GM23338 (cell line): ENCODE measurements around the gene IFITM5. TPM values are rescaled to one million over a fixed set of nuclear protein-coding genes. Genes with fewer than 3 reads are reported as not detected.

Experiments used
- ATAC-seq: fragments of 200-7000 bp; cut with Tn5 transposase; 3 replicates; pipeline ENCODE4 v1.9.1; 2020
- DNase-seq: peaks from one replicate; pipeline ENCODE4 v3.0.0-alpha.2; 2015; ENCODE audit warnings: low spot score
- H2AFZ ChIP-seq: fragments of 200-600 bp; sonication (generic); 2 replicates; pipeline ENCODE4 v1.8.0; 2016; ENCODE audit warnings: antibody characterized with exemption, mild to moderate bottlenecking, moderate library complexity
- H3F3A ChIP-seq: fragments of 200-600 bp; sonication (generic); replicated peaks from 2 replicates; pipeline ENCODE4 v1.8.0; 2017; ENCODE audit warnings: antibody characterized with exemption, mixed run types, low read depth
- H3K27ac ChIP-seq: fragments of 200-600 bp; sonication (generic); 2 replicates; pipeline ENCODE4 v1.6.1; 2016; ENCODE audit warnings: low read depth
- H3K27me3 ChIP-seq: fragments of 200-600 bp; sonication (generic); 2 replicates; pipeline ENCODE4 v1.8.0; 2016; ENCODE audit warnings: mild to moderate bottlenecking, mixed run types, moderate library complexity; ENCODE audit not compliant: insufficient read depth
- H3K36me3 ChIP-seq: fragments of 200-600 bp; sonication (generic); 2 replicates; pipeline ENCODE4 v1.8.0; 2016; ENCODE audit warnings: mild to moderate bottlenecking; ENCODE audit not compliant: insufficient read depth
- H3K4me1 ChIP-seq: fragments of 200-600 bp; sonication (generic); 2 replicates; pipeline ENCODE4 v1.8.0; 2016; ENCODE audit warnings: mild to moderate bottlenecking, moderate library complexity; ENCODE audit not compliant: insufficient read depth
- H3K4me2 ChIP-seq: fragments of 200-600 bp; sonication (generic); 2 replicates; pipeline ENCODE4 v1.7.1; 2017; ENCODE audit warnings: mixed run types
- H3K4me3 ChIP-seq: fragments of 200-600 bp; sonication (generic); 2 replicates; pipeline ENCODE4 v1.6.1; 2016; ENCODE audit warnings: mixed run types
- H3K79me2 ChIP-seq: fragments of 200-600 bp; sonication (generic); replicated peaks from 2 replicates; pipeline ENCODE4 v1.8.0; 2017; ENCODE audit warnings: mild to moderate bottlenecking; ENCODE audit not compliant: insufficient read depth
- H3K9me2 ChIP-seq: fragments of 200-600 bp; sonication (generic); 2 replicates; pipeline ENCODE4 v1.8.0; 2017; ENCODE audit not compliant: insufficient read depth
- H4K20me1 ChIP-seq: fragments of 200-600 bp; sonication (generic); replicated peaks from 2 replicates; pipeline ENCODE4 v1.8.0; 2017; ENCODE audit warnings: mild to moderate bottlenecking; ENCODE audit not compliant: insufficient read depth
- H3K27ac Mint-ChIP-seq: 2 replicates; pipeline ENCODE4 v1.8.0; 2020; ENCODE audit warnings: inconsistent platforms, mild to moderate bottlenecking, moderate library complexity, mixed read lengths
- H3K27me3 Mint-ChIP-seq: 3 replicates; pipeline ENCODE4 v1.8.0; 2022; ENCODE audit warnings: low read depth, mild to moderate bottlenecking, moderate library complexity, mixed read lengths, inconsistent platforms; ENCODE audit not compliant: insufficient read depth, poor library complexity
- H3K36me3 Mint-ChIP-seq: 3 replicates; pipeline ENCODE4 v1.8.0; 2021; ENCODE audit warnings: low read depth, mild to moderate bottlenecking, inconsistent platforms, moderate library complexity, mixed read lengths
- H3K4me1 Mint-ChIP-seq: 3 replicates; pipeline ENCODE4 v1.8.0; 2020; ENCODE audit warnings: mild to moderate bottlenecking, inconsistent platforms, mixed read lengths
- H3K4me3 Mint-ChIP-seq: 3 replicates; pipeline ENCODE4 v1.8.0; 2021; ENCODE audit warnings: moderate library complexity, mild to moderate bottlenecking, inconsistent platforms, mixed read lengths
- H3K9me3 Mint-ChIP-seq: 3 replicates; pipeline ENCODE4 v1.8.0; 2020; ENCODE audit warnings: moderate library complexity, mild to moderate bottlenecking, inconsistent platforms, mixed read lengths
- CREB1 ChIP-seq: fragments of 250-450 bp; sonication (Bioruptor Pico); IDR thresholded peaks from 2 replicates; pipeline ENCODE4 v1.5.0; 2020; ENCODE audit warnings: low read depth, mild to moderate bottlenecking, moderate library complexity
- EZH2 ChIP-seq: fragments of 200-600 bp; sonication (generic); IDR thresholded peaks from one replicate; pipeline ENCODE4 v1.8.0; 2017; ENCODE audit warnings: antibody characterized with exemption, mild to moderate bottlenecking, low read depth; ENCODE audit not compliant: unreplicated experiment
- NANOG ChIP-seq: IDR thresholded peaks from 2 replicates; pipeline ENCODE4 v1.6.1; 2016; ENCODE audit warnings: antibody characterized with exemption, borderline replicate concordance
- STAT1 ChIP-seq: IDR thresholded peaks from one replicate; pipeline ENCODE4 v1.6.1; 2016; ENCODE audit warnings: antibody characterized with exemption; ENCODE audit not compliant: unreplicated experiment
- ZNF114 ChIP-seq: fragments of 250-450 bp; sonication (Bioruptor Pico); IDR thresholded peaks from 2 replicates; pipeline ENCODE4 v1.5.0; 2020; ENCODE audit warnings: mild to moderate bottlenecking, moderate library complexity
- polyA plus RNA-seq: library from polyadenylated mRNA; unstranded; fragments of >200 nt; fragmentation: Nextera tagmentation; extraction: Ambion mirVana; gene quantifications from 2 replicates; pipeline ENCODE4 v1.2.1, GENCODE V29; 2016
- total RNA-seq: library from RNA; depleted of rRNA; stranded (reverse); fragments of >200 nt; shearing (Covaris generic); gene quantifications from 2 replicates; pipeline ENCODE4 v1.2.3, GENCODE V29; 2014
- TF ChIP-seq, protein P1 (sequence below), 2 experiments: fragments of 200-600 bp in 1 of 2; sonication (generic) in 1 of 2; conservative IDR thresholded peaks; 2 replicates each; pipeline versions ENCODE4 v1.5.1 to v1.6.1; 2016 to 2017; ENCODE audit warnings: antibody characterized with exemption in 2 of 2, low read depth in 2 of 2, mild to moderate bottlenecking in 2 of 2, moderate library complexity in 1 of 2
- TF ChIP-seq, protein P2 (sequence below): fragments of 250-450 bp; sonication (Bioruptor Pico); IDR thresholded peaks from 2 replicates; pipeline ENCODE4 v1.5.0; 2020; ENCODE audit warnings: mild to moderate bottlenecking, moderate library complexity
- TF ChIP-seq, protein P3 (sequence below): IDR thresholded peaks from 2 replicates; pipeline ENCODE4 v1.6.1; 2016; ENCODE audit warnings: antibody characterized with exemption

The IFITM5 gene
- total and polyA plus RNA-seq, 2 experiments from 2014 or later, result not detected

DNA sequence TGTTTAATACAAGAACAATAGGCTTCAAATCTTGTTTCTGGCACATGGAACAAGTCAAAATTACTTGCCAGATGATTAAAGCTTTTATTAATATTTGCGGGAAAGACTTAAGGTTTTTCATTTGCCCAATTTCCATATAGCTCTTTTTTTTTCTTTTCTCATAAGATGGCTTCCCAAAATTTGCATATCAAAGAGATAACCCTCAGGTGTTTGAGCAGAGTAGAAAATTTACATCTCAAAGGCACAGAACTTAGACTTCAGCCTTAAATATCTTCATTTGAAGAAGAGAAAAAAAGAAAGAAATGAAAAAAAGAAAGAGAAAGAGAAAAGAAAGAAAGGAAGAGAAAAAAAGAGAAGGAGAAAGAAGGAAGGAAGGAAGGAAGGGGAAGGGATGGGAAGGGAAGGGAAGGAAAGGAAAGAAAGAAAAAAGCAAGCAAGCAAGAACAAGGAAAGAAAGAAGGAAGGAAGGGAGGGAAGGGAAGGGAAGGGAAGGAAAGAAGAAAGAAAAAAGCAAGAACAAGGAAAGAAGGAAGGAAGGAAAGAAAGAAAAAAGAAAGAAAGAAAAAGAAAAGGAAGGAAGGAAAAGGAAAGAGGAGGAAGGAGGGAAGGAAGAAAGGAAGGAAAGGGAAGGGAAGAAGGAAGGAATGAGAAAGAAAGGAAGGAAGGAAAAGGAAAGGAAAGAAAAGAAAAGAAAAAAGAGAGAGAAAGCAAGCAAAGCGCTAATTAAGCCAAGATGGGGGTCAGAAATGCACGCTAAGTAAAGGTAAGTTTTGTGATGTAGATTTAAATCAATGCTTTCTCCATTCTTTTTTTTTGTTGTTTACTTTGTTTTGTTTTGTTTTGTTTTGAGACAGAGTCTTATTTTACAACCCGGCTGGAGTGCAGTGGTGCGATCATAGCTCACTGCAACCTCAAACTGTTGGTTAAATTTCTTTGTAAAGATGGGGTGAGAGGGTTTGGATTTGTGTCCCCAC is 41.5 kb upstream of the IFITM5 start:
- Mint-ChIP-seq H3K4me1 (peaks cover 32% of the 10 kb centered on the region), H3K27ac (peak overlapping the region; percentile 94), H3K9me3 (peaks cover 3% of the 10 kb centered on the region; the same call in 2 of the 3 replicates), H3K27me3 (peaks cover 18% of the 10 kb centered on the region), H3K36me3 (no peaks in the 10 kb centered on the region; the same call in 1 of the 3 replicates), H3K4me3 (peak overlapping the region; percentile 51)
- peaks cover 29% of the 10 kb centered on the region for H3K4me1 ChIP-seq
- peak overlapping the region; percentile 82 for H3K27ac ChIP-seq
- H3K4me3 ChIP-seq, result no peak overlapping the region
- H4K20me1 ChIP-seq, result no peaks in the 10 kb centered on the region
- H3F3A ChIP-seq, result peaks cover 8% of the 10 kb centered on the region
- DNase-seq, result peak; percentile 89
- no peaks in the 10 kb centered on the region for H3K36me3 ChIP-seq
- no peak for TF ChIP-seq EZH2
- peak; percentile 14; the same call in 1 of the 2 replicates for TF ChIP-seq NANOG
- H3K79me2 ChIP-seq, result no peaks in the 10 kb centered on the region
- no peaks in the 10 kb centered on the region for H3K27me3 ChIP-seq
- peak overlapping the region; percentile 3; the same call in 1 of the 2 replicates for H3K4me2 ChIP-seq
- no peaks in the 10 kb centered on the region for H3K9me2 ChIP-seq
- H2AFZ ChIP-seq, result no peak overlapping the region
- ATAC-seq, result peak; percentile 59

DNA sequence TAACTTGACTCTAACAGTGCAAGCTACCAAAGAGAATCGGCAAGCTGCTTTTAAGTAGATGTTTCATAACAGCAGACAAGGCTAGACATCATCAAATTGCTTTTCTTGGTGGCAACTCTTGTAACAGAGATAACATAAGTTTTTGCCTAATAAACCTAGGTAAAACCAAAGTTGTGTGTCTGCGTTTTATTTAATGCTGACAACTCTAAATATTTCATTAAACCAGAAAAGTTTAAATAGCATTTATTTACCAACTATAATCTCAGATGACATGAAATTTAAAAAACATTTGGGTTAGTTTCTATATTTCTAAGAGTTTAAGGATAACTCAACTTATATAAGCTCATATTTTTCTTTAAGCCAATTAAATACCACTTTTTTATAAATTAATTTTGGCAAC is 40.6 kb upstream of the IFITM5 start:
- Histone ChIP-seq H3F3A (peaks cover 8% of the 10 kb centered on the region), H3K79me2 (no peaks in the 10 kb centered on the region), H3K4me2 (0 out of 2 replicates have a peak overlapping the region, but pooled peaks have one; percentile 2), H3K27me3 (no peaks in the 10 kb centered on the region), H4K20me1 (no peaks in the 10 kb centered on the region), H3K27ac (peak overlapping the region; percentile 82; the same call in 1 of the 2 replicates), H3K9me2 (no peaks in the 10 kb centered on the region), H3K4me1 (peaks cover 37% of the 10 kb centered on the region), H2AFZ (no peak overlapping the region), H3K4me3 (no peak overlapping the region), H3K36me3 (no peaks in the 10 kb centered on the region)
- no peaks in the 10 kb centered on the region; the same call in 1 of the 3 replicates for H3K36me3 Mint-ChIP-seq
- peaks cover 22% of the 10 kb centered on the region for H3K27me3 Mint-ChIP-seq
- peaks cover 3% of the 10 kb centered on the region; the same call in 2 of the 3 replicates for H3K9me3 Mint-ChIP-seq
- ATAC-seq, result no peak
- no peak for DNase-seq
- H3K4me3 Mint-ChIP-seq, result no peak overlapping the region
- H3K27ac Mint-ChIP-seq, result peak overlapping the region; percentile 14; the same call in 1 of the 2 replicates
- H3K4me1 Mint-ChIP-seq, result peaks cover 38% of the 10 kb centered on the region
- TF ChIP-seq, protein P1, sequence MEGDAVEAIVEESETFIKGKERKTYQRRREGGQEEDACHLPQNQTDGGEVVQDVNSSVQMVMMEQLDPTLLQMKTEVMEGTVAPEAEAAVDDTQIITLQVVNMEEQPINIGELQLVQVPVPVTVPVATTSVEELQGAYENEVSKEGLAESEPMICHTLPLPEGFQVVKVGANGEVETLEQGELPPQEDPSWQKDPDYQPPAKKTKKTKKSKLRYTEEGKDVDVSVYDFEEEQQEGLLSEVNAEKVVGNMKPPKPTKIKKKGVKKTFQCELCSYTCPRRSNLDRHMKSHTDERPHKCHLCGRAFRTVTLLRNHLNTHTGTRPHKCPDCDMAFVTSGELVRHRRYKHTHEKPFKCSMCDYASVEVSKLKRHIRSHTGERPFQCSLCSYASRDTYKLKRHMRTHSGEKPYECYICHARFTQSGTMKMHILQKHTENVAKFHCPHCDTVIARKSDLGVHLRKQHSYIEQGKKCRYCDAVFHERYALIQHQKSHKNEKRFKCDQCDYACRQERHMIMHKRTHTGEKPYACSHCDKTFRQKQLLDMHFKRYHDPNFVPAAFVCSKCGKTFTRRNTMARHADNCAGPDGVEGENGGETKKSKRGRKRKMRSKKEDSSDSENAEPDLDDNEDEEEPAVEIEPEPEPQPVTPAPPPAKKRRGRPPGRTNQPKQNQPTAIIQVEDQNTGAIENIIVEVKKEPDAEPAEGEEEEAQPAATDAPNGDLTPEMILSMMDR (conservative IDR thresholded peaks at IDR 0.05; ENCODE audit: low read depth in 2 of 2), result no peak
- TF ChIP-seq CREB1, result no peak
- TF ChIP-seq, protein P2, sequence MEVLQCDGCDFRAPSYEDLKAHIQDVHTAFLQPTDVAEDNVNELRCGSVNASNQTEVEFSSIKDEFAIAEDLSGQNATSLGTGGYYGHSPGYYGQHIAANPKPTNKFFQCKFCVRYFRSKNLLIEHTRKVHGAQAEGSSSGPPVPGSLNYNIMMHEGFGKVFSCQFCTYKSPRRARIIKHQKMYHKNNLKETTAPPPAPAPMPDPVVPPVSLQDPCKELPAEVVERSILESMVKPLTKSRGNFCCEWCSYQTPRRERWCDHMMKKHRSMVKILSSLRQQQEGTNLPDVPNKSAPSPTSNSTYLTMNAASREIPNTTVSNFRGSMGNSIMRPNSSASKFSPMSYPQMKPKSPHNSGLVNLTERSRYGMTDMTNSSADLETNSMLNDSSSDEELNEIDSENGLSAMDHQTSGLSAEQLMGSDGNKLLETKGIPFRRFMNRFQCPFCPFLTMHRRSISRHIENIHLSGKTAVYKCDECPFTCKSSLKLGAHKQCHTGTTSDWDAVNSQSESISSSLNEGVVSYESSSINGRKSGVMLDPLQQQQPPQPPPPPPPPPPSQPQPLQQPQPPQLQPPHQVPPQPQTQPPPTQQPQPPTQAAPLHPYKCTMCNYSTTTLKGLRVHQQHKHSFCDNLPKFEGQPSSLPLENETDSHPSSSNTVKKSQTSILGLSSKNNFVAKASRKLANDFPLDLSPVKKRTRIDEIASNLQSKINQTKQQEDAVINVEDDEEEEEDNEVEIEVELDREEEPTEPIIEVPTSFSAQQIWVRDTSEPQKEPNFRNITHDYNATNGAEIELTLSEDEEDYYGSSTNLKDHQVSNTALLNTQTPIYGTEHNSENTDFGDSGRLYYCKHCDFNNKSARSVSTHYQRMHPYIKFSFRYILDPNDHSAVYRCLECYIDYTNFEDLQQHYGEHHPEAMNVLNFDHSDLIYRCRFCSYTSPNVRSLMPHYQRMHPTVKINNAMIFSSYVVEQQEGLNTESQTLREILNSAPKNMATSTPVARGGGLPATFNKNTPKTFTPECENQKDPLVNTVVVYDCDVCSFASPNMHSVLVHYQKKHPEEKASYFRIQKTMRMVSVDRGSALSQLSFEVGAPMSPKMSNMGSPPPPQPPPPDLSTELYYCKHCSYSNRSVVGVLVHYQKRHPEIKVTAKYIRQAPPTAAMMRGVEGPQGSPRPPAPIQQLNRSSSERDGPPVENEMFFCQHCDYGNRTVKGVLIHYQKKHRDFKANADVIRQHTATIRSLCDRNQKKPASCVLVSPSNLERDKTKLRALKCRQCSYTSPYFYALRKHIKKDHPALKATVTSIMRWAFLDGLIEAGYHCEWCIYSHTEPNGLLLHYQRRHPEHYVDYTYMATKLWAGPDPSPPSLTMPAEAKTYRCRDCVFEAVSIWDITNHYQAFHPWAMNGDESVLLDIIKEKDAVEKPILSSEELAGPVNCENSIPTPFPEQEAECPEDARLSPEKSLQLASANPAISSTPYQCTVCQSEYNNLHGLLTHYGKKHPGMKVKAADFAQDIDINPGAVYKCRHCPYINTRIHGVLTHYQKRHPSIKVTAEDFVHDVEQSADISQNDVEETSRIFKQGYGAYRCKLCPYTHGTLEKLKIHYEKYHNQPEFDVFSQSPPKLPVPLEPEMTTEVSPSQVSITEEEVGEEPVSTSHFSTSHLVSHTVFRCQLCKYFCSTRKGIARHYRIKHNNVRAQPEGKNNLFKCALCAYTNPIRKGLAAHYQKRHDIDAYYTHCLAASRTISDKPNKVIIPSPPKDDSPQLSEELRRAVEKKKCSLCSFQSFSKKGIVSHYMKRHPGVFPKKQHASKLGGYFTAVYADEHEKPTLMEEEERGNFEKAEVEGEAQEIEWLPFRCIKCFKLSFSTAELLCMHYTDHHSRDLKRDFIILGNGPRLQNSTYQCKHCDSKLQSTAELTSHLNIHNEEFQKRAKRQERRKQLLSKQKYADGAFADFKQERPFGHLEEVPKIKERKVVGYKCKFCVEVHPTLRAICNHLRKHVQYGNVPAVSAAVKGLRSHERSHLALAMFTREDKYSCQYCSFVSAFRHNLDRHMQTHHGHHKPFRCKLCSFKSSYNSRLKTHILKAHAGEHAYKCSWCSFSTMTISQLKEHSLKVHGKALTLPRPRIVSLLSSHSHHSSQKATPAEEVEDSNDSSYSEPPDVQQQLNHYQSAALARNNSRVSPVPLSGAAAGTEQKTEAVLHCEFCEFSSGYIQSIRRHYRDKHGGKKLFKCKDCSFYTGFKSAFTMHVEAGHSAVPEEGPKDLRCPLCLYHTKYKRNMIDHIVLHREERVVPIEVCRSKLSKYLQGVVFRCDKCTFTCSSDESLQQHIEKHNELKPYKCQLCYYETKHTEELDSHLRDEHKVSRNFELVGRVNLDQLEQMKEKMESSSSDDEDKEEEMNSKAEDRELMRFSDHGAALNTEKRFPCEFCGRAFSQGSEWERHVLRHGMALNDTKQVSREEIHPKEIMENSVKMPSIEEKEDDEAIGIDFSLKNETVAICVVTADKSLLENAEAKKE, result no peak
- no peak for TF ChIP-seq STAT1
- no peak for TF ChIP-seq ZNF114
- TF ChIP-seq, protein P3, sequence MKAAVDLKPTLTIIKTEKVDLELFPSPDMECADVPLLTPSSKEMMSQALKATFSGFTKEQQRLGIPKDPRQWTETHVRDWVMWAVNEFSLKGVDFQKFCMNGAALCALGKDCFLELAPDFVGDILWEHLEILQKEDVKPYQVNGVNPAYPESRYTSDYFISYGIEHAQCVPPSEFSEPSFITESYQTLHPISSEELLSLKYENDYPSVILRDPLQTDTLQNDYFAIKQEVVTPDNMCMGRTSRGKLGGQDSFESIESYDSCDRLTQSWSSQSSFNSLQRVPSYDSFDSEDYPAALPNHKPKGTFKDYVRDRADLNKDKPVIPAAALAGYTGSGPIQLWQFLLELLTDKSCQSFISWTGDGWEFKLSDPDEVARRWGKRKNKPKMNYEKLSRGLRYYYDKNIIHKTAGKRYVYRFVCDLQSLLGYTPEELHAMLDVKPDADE, result no peak
